OCI-LY1 (cell line): ENCODE measurements around the gene ARIH1.

Experiments
- CTCF ChIP-seq: fragments of 200-600 bp; sonication (generic), shearing (Covaris generic); IDR thresholded peaks from 2 replicates; pipeline ENCODE4 v1.5.1; 2017; ENCODE audit warnings: mild to moderate bottlenecking, antibody characterized with exemption, low read length, moderate library complexity, mixed read lengths
- EZH2 ChIP-seq: fragments of 200-600 bp; sonication (generic), shearing (Covaris generic); IDR thresholded peaks from 2 replicates; pipeline ENCODE4 v1.8.0; 2017; ENCODE audit warnings: borderline replicate concordance, mixed run types, mild to moderate bottlenecking, antibody characterized with exemption, low read length, moderate library complexity, mixed read lengths

GRCh38 chr15:72536506-72536905, 62.4 kb downstream of the ARIH1 start:
- TF ChIP-seq CTCF = no peak
- no peak for TF ChIP-seq EZH2
